ENCODE data around the gene STAT5B.

GRCh38 chr17:42287305-42287976 is 11.2 kb upstream of the STAT5B start:
- TF ChIP-seq, protein P1, sequence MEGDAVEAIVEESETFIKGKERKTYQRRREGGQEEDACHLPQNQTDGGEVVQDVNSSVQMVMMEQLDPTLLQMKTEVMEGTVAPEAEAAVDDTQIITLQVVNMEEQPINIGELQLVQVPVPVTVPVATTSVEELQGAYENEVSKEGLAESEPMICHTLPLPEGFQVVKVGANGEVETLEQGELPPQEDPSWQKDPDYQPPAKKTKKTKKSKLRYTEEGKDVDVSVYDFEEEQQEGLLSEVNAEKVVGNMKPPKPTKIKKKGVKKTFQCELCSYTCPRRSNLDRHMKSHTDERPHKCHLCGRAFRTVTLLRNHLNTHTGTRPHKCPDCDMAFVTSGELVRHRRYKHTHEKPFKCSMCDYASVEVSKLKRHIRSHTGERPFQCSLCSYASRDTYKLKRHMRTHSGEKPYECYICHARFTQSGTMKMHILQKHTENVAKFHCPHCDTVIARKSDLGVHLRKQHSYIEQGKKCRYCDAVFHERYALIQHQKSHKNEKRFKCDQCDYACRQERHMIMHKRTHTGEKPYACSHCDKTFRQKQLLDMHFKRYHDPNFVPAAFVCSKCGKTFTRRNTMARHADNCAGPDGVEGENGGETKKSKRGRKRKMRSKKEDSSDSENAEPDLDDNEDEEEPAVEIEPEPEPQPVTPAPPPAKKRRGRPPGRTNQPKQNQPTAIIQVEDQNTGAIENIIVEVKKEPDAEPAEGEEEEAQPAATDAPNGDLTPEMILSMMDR (IDR thresholded peaks at IDR 0.05; ENCODE audit: insufficient read depth, low read depth, low read length): no peak
- no peak for TF ChIP-seq EZH2 (IDR thresholded peaks at IDR 0.05; ENCODE audit: insufficient read depth, low read length)

Measured in astrocyte (in vitro differentiated cells and primary cell).